GM18526 (cell line): ENCODE results near the gene STS.

ENCODE experiments used
- POLR2A ChIP-seq: IDR thresholded peaks from 3 replicates; pipeline ENCODE4 v1.6.1; 2011; ENCODE audit not compliant: insufficient read length; ENCODE audit errors: extremely low read depth

The STS gene

GRCh38 chrX:7155163-7155562, 7.7 kb downstream of the STS start:
- TF ChIP-seq POLR2A = no peak

GRCh38 chrX:7156879-7157278, 9.4 kb downstream of the STS start:
- TF ChIP-seq POLR2A = no peak

- no peak for TF ChIP-seq POLR2A
Observed at GRCh38 chrX:7158468-7158990, 11.0 kb downstream of the STS start.

GRCh38 chrX:7159149-7159861, 11.8 kb downstream of the STS start:
- no peak for TF ChIP-seq POLR2A

GRCh38 chrX:7163146-7163677, 15.7 kb downstream of the STS start:
- TF ChIP-seq POLR2A = no peak

- TF ChIP-seq POLR2A = no peak
Observed at GRCh38 chrX:7164174-7164573, 16.7 kb downstream of the STS start.

- no peak for TF ChIP-seq POLR2A
Observed at GRCh38 chrX:7168371-7168770, 20.9 kb downstream of the STS start.

- no peak for TF ChIP-seq POLR2A
Observed at GRCh38 chrX:7169627-7170026, 22.1 kb downstream of the STS start.

- no peak for TF ChIP-seq POLR2A
Observed at GRCh38 chrX:7170898-7171297, 23.4 kb downstream of the STS start.

- TF ChIP-seq POLR2A = no peak
Observed at GRCh38 chrX:7179446-7179845, 31.9 kb downstream of the STS start.

GRCh38 chrX:7184816-7185215, 37.3 kb downstream of the STS start:
- TF ChIP-seq POLR2A = no peak

- TF ChIP-seq POLR2A = no peak
Observed at GRCh38 chrX:7188672-7189071, 41.2 kb downstream of the STS start.

- TF ChIP-seq POLR2A = no peak
Observed at GRCh38 chrX:7190157-7190556, 42.6 kb downstream of the STS start.

GRCh38 chrX:7191681-7192110, 44.2 kb downstream of the STS start:
- no peak for TF ChIP-seq POLR2A

GRCh38 chrX:7192871-7193270, 45.4 kb downstream of the STS start:
- no peak for TF ChIP-seq POLR2A

- TF ChIP-seq POLR2A = no peak
Observed at GRCh38 chrX:7194606-7195005, 47.1 kb downstream of the STS start.
